GM18861 (cell line): ENCODE data around the gene ARL9.
"Not testable (repeated sequence)": the region's sequence is repeated elsewhere in the genome, so short reads cannot be mapped to it uniquely, and the experiment has no call there.

Experiments used
- ATAC-seq: cut with Tn5 transposase; IDR thresholded peaks from one replicate; pipeline ENCODE4 v1.9.1; 2021; ENCODE audit not compliant: unreplicated experiment

ARL9 gene, protein sequence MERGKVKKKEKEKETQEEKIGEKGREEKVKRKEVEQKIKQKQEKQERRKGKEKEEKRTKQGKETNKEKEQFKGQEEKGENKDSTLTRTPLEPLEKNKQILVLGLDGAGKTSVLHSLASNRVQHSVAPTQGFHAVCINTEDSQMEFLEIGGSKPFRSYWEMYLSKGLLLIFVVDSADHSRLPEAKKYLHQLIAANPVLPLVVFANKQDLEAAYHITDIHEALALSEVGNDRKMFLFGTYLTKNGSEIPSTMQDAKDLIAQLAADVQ

GRCh38 chr4:56505269-56506130, at the start of gene ARL9:
Gene ARL9, plus strand, starts transcription at chr4:56505791. Its CDS starts 72 bp downstream, at chr4:56505863.
- no peak for ATAC-seq

- no peak for ATAC-seq
Observed at GRCh38 chr4:56460085-56460484, 45.5 kb upstream of the ARL9 start.

DNA sequence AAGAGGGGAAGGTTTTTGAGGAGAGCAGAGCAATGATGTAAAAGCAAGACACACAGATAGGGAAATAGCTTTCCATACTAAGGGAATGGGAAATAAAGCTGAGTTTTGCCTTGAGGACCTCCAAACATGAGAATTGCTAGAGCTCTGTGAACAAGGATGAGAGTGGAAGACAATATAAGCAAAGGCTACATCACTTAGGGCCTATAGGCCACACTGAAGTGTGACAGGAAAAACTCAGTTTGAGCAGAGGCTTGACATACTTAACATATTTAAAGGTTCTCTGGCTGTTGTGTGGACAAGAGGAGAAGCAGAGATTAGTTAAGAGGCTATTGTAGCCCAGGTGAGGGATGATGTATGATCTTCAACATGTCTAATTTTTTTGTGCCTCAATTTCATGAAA, 43.4 kb upstream of the ARL9 start:
- ATAC-seq: no peak

DNA sequence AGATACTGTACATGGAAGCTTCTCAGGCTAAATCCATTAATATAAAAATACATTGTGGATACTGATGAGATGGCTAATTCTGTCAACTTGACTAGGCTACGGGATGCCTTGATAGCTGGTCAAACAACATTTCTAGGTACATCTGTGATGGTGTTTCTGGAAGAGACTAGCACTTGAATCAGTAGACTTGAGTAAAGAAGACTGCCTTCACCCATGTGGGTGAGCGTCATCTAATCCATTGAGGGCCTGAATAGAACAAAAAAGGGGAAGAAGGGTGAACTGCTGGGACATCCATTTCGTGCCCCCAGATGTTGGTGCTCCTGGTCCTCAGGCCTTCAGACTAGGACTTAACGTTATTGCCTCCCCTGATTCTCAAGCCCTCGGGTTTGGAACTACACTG, 41.9 kb upstream of the ARL9 start:
- ATAC-seq: no peak

- ATAC-seq: no peak
Observed at GRCh38 chr4:56464581-56464980, 41.0 kb upstream of the ARL9 start.

DNA sequence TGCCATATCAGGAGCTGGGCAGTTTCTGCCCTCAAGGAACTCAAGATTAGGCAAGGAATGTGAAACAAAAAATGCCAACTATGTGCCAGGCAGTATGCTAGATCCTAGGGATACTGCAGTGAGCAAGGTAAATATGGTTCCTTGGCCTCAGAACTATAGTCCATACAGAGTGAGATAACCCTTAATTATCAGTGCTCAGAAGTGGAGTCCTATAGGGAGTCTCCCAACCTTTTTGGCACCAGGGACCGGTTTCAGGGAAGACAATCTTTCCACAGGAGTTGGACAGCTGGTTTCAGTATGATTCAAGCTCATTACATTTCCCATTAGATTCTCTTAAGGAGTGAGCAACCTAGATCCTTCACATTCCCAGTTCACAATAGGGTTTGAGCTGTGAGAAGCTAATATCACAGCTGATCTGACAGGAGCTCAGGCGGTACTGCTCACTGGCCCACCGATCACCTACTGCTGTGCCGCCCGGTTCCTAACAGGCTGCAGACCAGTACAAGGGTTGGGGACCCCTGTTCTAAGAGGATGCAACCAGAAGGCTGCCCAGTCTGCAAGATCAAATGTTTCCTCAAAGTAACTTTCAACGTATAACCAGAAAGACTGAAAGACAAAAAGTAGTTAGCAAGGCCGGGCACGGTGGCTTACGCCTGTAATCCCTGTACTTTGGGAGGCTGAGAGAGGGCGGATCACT, 39.8 kb upstream of the ARL9 start:
- ATAC-seq: no peak

- not testable (repeated sequence) for ATAC-seq
Observed at GRCh38 chr4:56466296-56466761, 39.3 kb upstream of the ARL9 start.

DNA sequence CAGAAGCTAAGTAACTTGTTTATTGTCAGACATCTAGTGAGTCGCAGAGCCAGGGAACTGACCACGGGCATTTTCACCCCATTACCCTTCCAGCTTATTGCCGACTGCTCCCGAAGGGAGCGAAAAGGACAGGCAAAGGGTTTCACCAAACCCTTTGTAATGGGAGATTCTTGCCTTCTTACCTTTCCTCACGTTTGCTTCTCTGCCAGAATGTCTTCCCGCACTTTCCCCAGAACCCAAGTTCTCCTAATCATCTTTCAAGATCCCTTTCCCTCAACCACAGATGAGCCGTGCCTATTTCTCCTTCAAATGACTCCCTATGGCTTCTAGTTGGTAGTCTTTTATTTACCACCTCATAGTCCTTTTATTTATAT, 38.7 kb upstream of the ARL9 start:
- ATAC-seq: no peak

DNA sequence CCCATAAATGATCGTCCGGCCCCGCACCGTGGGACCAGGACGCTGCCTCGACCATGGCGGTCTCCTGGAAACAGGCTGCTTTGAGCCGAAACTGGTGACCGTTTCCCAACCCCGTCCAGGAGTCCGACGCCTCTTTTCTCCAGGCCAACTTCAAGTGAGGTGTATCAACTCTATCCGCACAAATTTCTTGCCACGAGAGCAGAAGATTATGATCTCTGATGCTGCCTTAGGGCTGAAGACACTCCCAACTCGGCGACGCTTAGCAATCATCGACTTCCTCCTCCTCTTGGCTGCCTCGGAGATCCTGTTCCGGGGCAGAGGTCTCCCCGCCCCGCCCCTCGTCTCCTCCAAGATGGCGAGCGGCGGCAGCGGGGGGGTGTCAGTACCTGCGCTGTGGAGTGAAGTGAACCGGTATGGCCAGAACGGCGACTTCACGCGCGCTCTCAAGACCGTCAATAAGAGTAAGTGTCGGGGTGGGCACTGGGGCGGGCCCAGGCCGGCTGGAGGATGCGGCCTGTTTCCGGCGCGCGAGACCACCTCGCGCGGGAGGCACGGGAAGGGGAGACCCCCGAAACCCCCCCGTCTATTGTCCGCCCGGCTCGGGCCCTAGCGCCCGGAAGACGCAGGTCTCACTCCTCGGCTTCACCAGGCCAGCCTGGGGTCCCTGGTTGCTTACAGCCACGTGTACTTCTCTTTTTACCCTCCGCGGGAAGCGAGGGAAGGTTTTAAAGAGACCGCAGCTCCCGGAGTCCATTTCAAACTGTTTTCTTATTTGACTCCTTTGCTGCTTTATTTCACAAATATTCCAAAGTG, 38.1 kb upstream of the ARL9 start, which contains the start of gene SRP72:
Gene SRP72, plus strand, starts transcription at position 334 of the 813 bp plus-strand sequence. Its CDS starts 19 bp downstream, at position 353.
- peak; percentile 83 for ATAC-seq

DNA sequence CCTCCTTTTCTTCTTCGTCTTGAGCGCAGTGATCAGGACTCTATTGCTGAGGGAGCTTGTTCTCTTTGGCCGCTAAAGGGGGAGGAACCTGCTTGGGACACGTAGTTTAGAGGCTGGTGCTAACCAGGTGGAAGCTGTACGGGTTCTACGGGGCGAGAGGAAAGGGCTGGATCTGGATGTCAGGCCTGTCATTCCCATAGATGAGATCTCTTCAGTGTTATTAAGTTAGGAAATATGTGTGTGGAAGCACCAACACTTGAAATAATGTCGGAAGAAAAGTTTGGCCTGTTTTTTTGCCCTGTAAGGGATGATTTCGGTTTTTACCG, 37.5 kb upstream of the ARL9 start:
- peak; percentile 31 for ATAC-seq

DNA sequence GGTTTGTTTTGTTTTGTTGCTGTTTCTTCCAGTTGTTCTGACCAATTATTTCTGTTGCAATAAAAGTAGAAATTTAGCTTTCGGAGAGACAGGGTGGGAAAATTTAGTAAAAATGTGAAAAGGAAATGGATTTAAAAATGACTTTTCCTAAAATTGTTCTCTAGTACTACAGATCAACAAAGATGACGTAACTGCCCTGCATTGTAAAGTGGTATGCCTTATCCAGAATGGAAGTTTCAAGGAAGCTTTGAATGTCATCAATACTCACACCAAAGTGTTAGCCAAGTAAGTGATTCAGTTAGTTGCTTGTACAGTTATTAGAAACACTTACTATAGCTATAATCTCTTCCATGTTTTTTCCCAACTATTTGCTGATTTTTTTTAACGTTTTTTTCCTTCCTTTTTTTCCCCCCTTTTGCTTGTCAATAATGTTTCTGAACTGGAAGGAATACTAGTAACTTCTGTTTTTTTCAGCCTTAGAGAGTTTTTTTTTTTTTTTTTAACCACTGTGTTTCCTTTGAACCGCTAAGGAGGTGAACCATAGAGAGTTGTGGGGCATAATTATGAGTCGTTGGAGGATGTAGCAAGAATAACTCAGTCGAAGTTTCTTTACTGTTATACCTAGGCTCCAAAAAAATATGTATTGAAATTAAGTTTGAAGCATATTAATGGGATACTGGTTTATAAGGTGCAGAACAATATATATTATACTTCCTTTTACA, 35.9 kb upstream of the ARL9 start:
- ATAC-seq: no peak

GRCh38 chr4:56475917-56476316, 29.7 kb upstream of the ARL9 start:
- peak; percentile 73 for ATAC-seq

GRCh38 chr4:56477192-56477702, 28.3 kb upstream of the ARL9 start:
- ATAC-seq: no peak

DNA sequence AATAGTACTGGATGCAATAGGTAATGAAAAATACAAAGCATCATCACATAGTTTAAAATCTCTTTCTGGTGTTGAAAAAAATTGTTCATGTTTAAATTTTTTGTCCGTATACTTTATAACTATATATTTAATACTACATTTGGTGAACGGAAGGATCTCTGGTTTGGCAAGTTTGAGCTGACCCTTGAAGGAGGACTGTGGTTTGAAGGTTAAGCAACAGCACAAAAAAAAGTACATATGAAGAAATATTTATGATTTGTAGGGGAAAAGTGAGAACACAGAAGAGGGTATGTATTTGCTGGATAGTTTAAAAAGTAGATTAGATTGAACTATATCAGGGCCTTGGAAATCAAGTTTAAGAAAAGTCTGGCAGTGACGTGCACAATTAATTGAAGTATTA, 24.9 kb upstream of the ARL9 start:
- no peak for ATAC-seq

GRCh38 chr4:56496241-56496640, 9.3 kb upstream of the ARL9 start:
- no peak for ATAC-seq

DNA sequence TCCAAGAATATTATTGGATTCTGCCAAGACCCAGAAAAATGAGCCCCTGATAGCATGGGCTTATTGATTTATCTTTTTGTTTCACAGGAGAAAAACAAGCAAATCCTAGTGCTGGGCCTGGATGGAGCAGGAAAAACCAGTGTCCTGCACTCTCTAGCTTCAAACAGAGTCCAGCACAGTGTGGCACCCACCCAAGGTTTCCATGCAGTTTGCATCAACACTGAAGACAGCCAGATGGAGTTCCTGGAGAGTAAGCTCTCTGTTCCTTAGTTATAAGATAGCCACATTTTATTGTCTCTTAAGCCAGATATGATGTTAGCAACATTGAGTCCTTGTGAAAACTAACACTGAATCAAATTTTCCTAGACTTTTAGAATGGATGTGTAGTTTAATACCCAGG, 5.5 kb downstream of the ARL9 start:
- no peak for ATAC-seq

GRCh38 chr4:56512166-56512565, 6.6 kb downstream of the ARL9 start:
- ATAC-seq: no peak

- no peak for ATAC-seq
Observed at GRCh38 chr4:56513517-56513916, 7.9 kb downstream of the ARL9 start.

GRCh38 chr4:56530269-56531148, 24.9 kb downstream of the ARL9 start:
- peak; percentile 91 for ATAC-seq
